ENCODE results near the gene ATG13.

Gene ATG13

DNA sequence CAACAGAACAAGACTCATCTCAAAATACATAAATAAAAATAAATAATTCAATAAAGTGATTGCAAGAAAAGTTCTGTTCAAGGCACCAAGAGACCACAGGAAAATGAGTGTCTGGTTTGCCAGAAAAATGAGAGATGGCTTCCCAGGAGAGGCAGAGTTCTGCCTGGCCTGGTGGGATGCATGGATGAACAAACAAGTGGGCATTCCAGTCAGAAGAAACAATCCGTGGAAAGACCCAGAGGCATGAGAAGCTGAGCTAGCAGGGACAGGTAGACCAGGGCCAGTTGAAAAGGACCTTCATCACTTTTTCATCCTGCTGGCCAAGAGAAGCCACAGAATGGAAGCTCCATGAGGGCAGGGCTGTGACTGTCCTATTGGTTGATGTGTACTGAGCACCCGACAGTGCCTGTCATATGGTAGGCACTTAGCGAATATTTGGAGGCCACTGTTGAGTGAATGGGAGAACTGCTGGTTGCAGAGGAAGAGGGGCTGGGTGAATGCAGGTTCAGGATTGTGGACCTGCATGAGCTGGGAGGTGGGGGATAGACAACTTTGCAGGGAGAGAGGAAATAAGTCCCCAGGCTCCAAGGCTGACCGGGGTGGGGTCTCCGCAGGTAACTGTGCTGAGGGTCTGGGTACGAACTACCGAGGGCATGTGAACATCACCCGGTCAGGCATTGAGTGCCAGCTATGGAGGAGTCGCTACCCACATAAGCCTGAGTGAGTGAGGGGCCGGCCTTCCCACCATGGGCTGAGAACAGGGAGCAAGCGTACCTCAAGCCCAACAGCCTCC lies 105.4 kb downstream of the ATG13 start:
- DNase-seq (ENCODE audit: low read depth in 1 of 2, low spot score in 1 of 2): no peak

DNA sequence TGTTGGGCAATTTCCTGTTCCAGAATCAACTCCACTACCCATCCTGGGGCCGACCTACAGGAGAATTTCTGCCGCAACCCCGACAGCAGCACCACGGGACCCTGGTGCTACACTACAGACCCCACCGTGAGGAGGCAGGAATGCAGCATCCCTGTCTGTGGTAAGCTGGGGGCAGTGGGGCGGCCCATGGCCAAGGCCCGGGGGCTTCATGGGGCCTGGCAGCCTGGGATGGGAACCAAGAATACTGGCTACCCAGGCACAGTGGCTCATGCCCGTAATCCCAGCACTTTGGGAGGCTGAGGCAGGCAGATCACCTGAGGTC lies 106.0 kb downstream of the ATG13 start:
- no peak for DNase-seq (ENCODE audit: low read depth in 1 of 2, low spot score in 1 of 2)

DNA sequence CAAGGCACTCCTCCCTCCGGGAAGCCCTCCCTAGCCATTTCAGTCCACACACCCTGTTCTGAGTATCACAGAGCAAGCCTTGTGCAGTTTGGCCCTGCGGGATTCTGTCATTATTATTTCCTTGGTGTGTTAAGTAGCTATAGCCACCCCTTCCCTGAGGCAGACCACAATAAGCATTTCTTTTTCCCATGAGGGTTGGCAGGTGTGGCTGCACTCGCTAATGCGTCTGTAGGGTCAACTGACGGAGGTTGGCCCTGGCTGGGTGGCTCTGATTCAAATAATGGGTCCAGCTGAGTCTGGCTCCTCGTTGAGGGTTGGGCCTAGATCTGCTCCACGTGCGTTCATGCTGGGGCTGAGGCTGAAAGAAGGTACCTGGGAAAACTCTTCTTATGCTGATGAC lies 106.7 kb downstream of the ATG13 start:
- DNase-seq (ENCODE audit: low read depth in 1 of 2, low spot score in 1 of 2): no peak
